HepG2 (cell line): Measurements from ENCODE around the gene THSD4. TPM values are rescaled to one million over a fixed set of nuclear protein-coding genes. Genes with fewer than 3 reads are reported as not detected.

Source experiments
- ATAC-seq: fragments of 200-7000 bp; cut with Tn5 transposase; 3 replicates; pipeline ENCODE4 v1.9.1; 2020; ENCODE audit warnings: mild to moderate bottlenecking, moderate library complexity
- BruUV-seq: library from RNA; stranded (reverse); fragments of 400-500 nt; replicated peaks from 2 replicates; lab custom pipeline; 2021; lab: Mats Ljungman, UMichigan
- CTCF ChIA-PET: fragments of 300-600 bp; formaldehyde crosslinking; extraction: SDS; loops from one replicate; lab custom pipeline; 2021; ENCODE audit warnings: low total read pairs, inconsistent platforms, low intra/inter-chr PET ratio; lab: Yijun Ruan, JAX
- POLR2A ChIA-PET: fragments of 350-600 bp; sonication (Branson Sonifier 250); formaldehyde crosslinking; loops from one replicate; lab custom pipeline; 2020; ENCODE audit warnings: antibody characterized with exemption, inconsistent platforms; lab: Yijun Ruan, JAX
- DNase-seq: peaks from one replicate; pipeline ENCODE4 v3.0.0-alpha.2; 2015; ENCODE audit warnings: low spot score
- FAIRE-seq: peaks from 3 replicates; lab custom pipeline; 2011; peaks lifted over from hg19 to GRCh38; lab: Jason Lieb, UNC
- H2AFZ ChIP-seq: one replicate; pipeline ENCODE4 v1.6.1; 2011; ENCODE audit warnings: low read length, inconsistent platforms
- H3K27ac ChIP-seq: fragments of 300-600 bp; 3 replicates; pipeline ENCODE4 v1.8.0; 2011; ENCODE audit warnings: mixed run types, mild to moderate bottlenecking, mixed read lengths, low read length, inconsistent platforms; ENCODE audit not compliant: insufficient read depth; ENCODE audit errors: extremely low read length
- H3K27me3 ChIP-seq, 2 experiments: fragments of 200-600 bp in 1 of 2; 2 replicates in 1 of 2; 3 replicates in 1 of 2; pipeline versions ENCODE4 v1.6.0 to v1.8.0; 2011; ENCODE audit warnings: low read length in 2 of 2, mild to moderate bottlenecking in 2 of 2, moderate library complexity in 2 of 2, inconsistent platforms in 1 of 2; ENCODE audit not compliant: insufficient read depth in 2 of 2, control insufficient read depth in 1 of 2
- H3K36me3 ChIP-seq, 2 experiments: fragments of 200-600 bp in 1 of 2; replicated peaks in 1 of 2; 2 replicates in 1 of 2; 3 replicates in 1 of 2; pipeline versions ENCODE4 v1.5.1 to v1.8.0; 2011; ENCODE audit warnings: low read length in 2 of 2, inconsistent platforms in 1 of 2; ENCODE audit not compliant: insufficient read depth in 2 of 2, control insufficient read depth in 1 of 2
- H3K4me1 ChIP-seq: 2 replicates; pipeline ENCODE4 v1.5.1; 2012; ENCODE audit warnings: low read length, inconsistent platforms; ENCODE audit not compliant: insufficient read depth
- H3K4me2 ChIP-seq: 2 replicates; pipeline ENCODE4 v1.6.0; 2011; ENCODE audit warnings: low read depth, low read length, inconsistent platforms
- H3K4me3 ChIP-seq, 3 experiments: fragments of 200-600 bp in 1 of 3; sonication (generic), shearing (Covaris generic) in 1 of 3; replicated peaks in 1 of 3; 2 replicates each; pipeline ENCODE4 v1.5.1; 2011 to 2016; ENCODE audit warnings: low read length in 3 of 3, inconsistent platforms in 2 of 3, low read depth in 2 of 3, mild to moderate bottlenecking in 2 of 3, control low read depth in 1 of 3, mixed read lengths in 1 of 3; ENCODE audit not compliant: insufficient read depth in 1 of 3
- H3K79me2 ChIP-seq: one replicate; pipeline ENCODE4 v1.6.1; 2011; ENCODE audit warnings: low read length, inconsistent platforms; ENCODE audit not compliant: insufficient read depth
- H3K9ac ChIP-seq: 2 replicates; pipeline ENCODE4 v1.6.0; 2011; ENCODE audit warnings: mild to moderate bottlenecking, low read depth, low read length, inconsistent platforms; ENCODE audit not compliant: insufficient read depth
- H3K9me3 ChIP-seq: 2 replicates; pipeline ENCODE4 v1.5.1; 2012; ENCODE audit warnings: mild to moderate bottlenecking, low read length
- H4K20me1 ChIP-seq: 2 replicates; pipeline ENCODE4 v1.6.0; 2011; ENCODE audit warnings: inconsistent platforms, mild to moderate bottlenecking, low read length, moderate library complexity; ENCODE audit not compliant: insufficient read depth
- MATR3 ChIP-seq: sonication (generic); formaldehyde crosslinking; IDR thresholded peaks from 2 replicates; pipeline ENCODE4 v1.4.0; 2020; ENCODE audit warnings: missing genetic modification reagents
- MAZ ChIP-seq, 2 experiments: sonication (generic) in 1 of 2; formaldehyde crosslinking in 1 of 2; IDR thresholded peaks; 2 replicates each; pipeline versions ENCODE4 v1.5.0 to v1.6.1; 2012 to 2020; ENCODE audit warnings: low read depth in 2 of 2, mild to moderate bottlenecking in 2 of 2, borderline replicate concordance in 1 of 2, improper control_type of control experiment in 1 of 2, low read length in 1 of 2, missing genetic modification reagents in 1 of 2, moderate library complexity in 1 of 2
- PRDM15 ChIP-seq: sonication (generic); formaldehyde crosslinking; IDR thresholded peaks from 2 replicates; pipeline ENCODE4 v1.4.0; 2020; ENCODE audit warnings: missing genetic modification reagents
- REL ChIP-seq: sonication (generic); formaldehyde crosslinking; conservative IDR thresholded peaks from 2 replicates; pipeline ENCODE4 v1.8.0; 2022; ENCODE audit warnings: mild to moderate bottlenecking, missing genetic modification reagents, moderate library complexity
- SOX13 ChIP-seq, 3 experiments: fragments of 450-650 bp in 1 of 3; sonication (generic) in 1 of 3; formaldehyde crosslinking in 1 of 3; IDR thresholded peaks in 2 of 3; conservative IDR thresholded peaks in 1 of 3; 2 replicates each; pipeline versions ENCODE4 v1.5.0 to v1.6.1; 2016 to 2020; ENCODE audit warnings: antibody characterized with exemption in 1 of 3, mild to moderate bottlenecking in 1 of 3, missing compliant biosample characterization in 1 of 3, missing genetic modification reagents in 1 of 3, moderate library complexity in 1 of 3
- ZNF251 ChIP-seq: sonication (generic); formaldehyde crosslinking; IDR thresholded peaks from 2 replicates; pipeline ENCODE4 v1.9.0; 2021; ENCODE audit warnings: mild to moderate bottlenecking, missing genetic modification reagents
- ZNF441 ChIP-seq: sonication (generic); formaldehyde crosslinking; IDR thresholded peaks from 2 replicates; pipeline ENCODE4 v1.7.0; 2021; ENCODE audit warnings: missing genetic modification reagents, borderline replicate concordance
- WGBS: methylation state at CpG from one replicate; pipeline ENCODE4 v1.1.6; 2017; ENCODE audit warnings: low lambda C conversion rate; 5-methylcytosine and 5-hydroxymethylcytosine counted together
- in situ Hi-C: cut with HindIII; loops from 2 replicates; pipeline ENCODE4 v1.10.0; 2017; ENCODE audit warnings: low pct_unique_long_range_greater_than_20kb; ENCODE audit not compliant: extremely low pct_ligation_motif_present
- intact Hi-C: fragments of 100-400 bp; cut with micrococcal nuclease; formaldehyde crosslinking; loops from one replicate; pipeline ENCODE4 v1.10.0; 2022; ENCODE audit not compliant: unreplicated experiment
- polyA plus RNA-seq, 8 experiments: library from polyadenylated mRNA; depleted of rRNA in 3 of 8; stranded (reverse) in 7 of 8; unstranded in 1 of 8; fragments of >200 nt; fragmentation: Illumina TruSeq in 4 of 8; extraction: Trizol in 4 of 8; gene quantifications; 2 replicates each; pipeline versions ENCODE4 v1.2.1 to v1.2.3, GENCODE V29; 2011 to 2016; ENCODE audit warnings: low read depth in 4 of 8, missing spikeins in 1 of 8, mixed read lengths in 1 of 8; ENCODE audit not compliant: insufficient read depth in 1 of 8
- total RNA-seq, 5 experiments: library from RNA; depleted of rRNA; stranded (reverse); fragments of >200 nt; fragmentation: Illumina TruSeq; extraction: Trizol; gene quantifications; 2 replicates each; pipeline ENCODE4 v1.2.3, GENCODE V29; 2016; ENCODE audit warnings: low read depth in 1 of 5
- TF ChIP-seq, protein P1 (sequence below): sonication (generic); formaldehyde crosslinking; conservative IDR thresholded peaks from 2 replicates; pipeline ENCODE4 v1.4.0; 2020; ENCODE audit warnings: missing genetic modification reagents
- TF ChIP-seq, protein P2 (sequence below), 2 experiments: fragments of 450-650 bp in 1 of 2; sonication (generic) in 1 of 2; formaldehyde crosslinking in 1 of 2; IDR thresholded peaks; 2 replicates each; pipeline versions ENCODE4 v1.6.1 to v1.8.0; 2016 to 2022; ENCODE audit warnings: antibody characterized with exemption in 1 of 2, mild to moderate bottlenecking in 1 of 2, missing genetic modification reagents in 1 of 2

THSD4 gene
- total and polyA plus RNA-seq, 2 of the 13 experiments (the other 11 are each of a cell fraction or from before 2014, with no cell fraction given), result 0.07 to 0.21 TPM

DNA sequence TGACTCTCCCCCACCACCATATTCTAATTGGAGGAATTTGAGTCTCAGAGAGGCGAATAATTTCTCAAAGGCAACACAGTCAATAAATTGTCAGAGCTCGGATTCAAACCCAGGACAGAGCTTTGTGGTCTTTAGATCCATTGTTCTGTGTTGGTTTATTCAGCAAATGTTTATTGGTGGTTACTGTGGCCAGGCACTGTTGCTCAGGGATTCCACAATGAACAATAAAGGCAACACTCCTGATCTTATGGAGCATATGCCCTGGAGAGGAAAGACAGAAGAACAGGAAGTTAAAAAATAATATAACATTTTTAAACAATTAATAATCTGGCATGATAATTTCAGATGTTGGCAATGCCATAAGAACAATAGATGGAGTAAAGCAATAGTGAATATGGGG lies 403.4 kb downstream of the THSD4 start:
- no peak for DNase-seq
- Histone ChIP-seq H3K36me3 (no peaks in the 10 kb centered on the region), H2AFZ (no peak overlapping the region), H3K9me3 (no peaks in the 10 kb centered on the region), H3K4me2 (no peak overlapping the region), H3K4me3 (no peak overlapping the region), H3K27ac (no peak overlapping the region), H3K27me3 (peaks cover 0 to 21% of the 10 kb centered on the region in 2 experiments; a peak in 3 of 5 replicates), H3K9ac (no peak overlapping the region), H4K20me1 (no peaks in the 10 kb centered on the region; the same call in 1 of the 2 replicates), H3K4me1 (no peaks in the 10 kb centered on the region), H3K79me2 (no peaks in the 10 kb centered on the region)
- 0% methylated on average over 2 of the region's 2 CpGs for WGBS
- intact Hi-C loops, result no loop called here
- in situ Hi-C loops, result no loop called here
- POLR2A ChIA-PET, result no interaction called here
- CTCF ChIA-PET, result no interaction called here
- BruUV-seq, result no TSS peak
- no peak for FAIRE-seq
- ATAC-seq, result no peak
- TF ChIP-seq ZNF441 (CRISPR knock-in tag) (no peak), REL (CRISPR knock-in tag) (no peak), MATR3 (no peak), PRDM15 (CRISPR knock-in tag) (no peak), ZNF251 (CRISPR knock-in tag) (no peak), SOX13 (IDR thresholded peaks at IDR 0.05) (no peak), SOX13 (CRISPR knock-in tag; conservative IDR thresholded peaks at IDR 0.05 in 1 of 2, IDR thresholded peaks at IDR 0.05 in 1 of 2) (no peak), MAZ (IDR thresholded peaks at IDR 0.05; ENCODE audit: borderline replicate concordance, low read depth, low read length) (no peak), MAZ (CRISPR knock-in tag; IDR thresholded peaks at IDR 0.05; ENCODE audit: low read depth) (no peak)
- TF ChIP-seq, protein P1, sequence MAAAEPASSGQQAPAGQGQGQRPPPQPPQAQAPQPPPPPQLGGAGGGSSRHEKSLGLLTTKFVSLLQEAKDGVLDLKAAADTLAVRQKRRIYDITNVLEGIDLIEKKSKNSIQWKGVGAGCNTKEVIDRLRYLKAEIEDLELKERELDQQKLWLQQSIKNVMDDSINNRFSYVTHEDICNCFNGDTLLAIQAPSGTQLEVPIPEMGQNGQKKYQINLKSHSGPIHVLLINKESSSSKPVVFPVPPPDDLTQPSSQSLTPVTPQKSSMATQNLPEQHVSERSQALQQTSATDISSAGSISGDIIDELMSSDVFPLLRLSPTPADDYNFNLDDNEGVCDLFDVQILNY, result no peak
- TF ChIP-seq, protein P2, sequence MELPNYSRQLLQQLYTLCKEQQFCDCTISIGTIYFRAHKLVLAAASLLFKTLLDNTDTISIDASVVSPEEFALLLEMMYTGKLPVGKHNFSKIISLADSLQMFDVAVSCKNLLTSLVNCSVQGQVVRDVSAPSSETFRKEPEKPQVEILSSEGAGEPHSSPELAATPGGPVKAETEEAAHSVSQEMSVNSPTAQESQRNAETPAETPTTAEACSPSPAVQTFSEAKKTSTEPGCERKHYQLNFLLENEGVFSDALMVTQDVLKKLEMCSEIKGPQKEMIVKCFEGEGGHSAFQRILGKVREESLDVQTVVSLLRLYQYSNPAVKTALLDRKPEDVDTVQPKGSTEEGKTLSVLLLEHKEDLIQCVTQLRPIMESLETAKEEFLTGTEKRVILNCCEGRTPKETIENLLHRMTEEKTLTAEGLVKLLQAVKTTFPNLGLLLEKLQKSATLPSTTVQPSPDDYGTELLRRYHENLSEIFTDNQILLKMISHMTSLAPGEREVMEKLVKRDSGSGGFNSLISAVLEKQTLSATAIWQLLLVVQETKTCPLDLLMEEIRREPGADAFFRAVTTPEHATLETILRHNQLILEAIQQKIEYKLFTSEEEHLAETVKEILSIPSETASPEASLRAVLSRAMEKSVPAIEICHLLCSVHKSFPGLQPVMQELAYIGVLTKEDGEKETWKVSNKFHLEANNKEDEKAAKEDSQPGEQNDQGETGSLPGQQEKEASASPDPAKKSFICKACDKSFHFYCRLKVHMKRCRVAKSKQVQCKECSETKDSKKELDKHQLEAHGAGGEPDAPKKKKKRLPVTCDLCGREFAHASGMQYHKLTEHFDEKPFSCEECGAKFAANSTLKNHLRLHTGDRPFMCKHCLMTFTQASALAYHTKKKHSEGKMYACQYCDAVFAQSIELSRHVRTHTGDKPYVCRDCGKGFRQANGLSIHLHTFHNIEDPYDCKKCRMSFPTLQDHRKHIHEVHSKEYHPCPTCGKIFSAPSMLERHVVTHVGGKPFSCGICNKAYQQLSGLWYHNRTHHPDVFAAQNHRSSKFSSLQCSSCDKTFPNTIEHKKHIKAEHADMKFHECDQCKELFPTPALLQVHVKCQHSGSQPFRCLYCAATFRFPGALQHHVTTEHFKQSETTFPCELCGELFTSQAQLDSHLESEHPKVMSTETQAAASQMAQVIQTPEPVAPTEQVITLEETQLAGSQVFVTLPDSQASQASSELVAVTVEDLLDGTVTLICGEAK (IDR thresholded peaks at IDR 0.05), result no peak
- TF ChIP-seq, protein P2 (CRISPR knock-in tag; IDR thresholded peaks at IDR 0.05), result no peak
